Neural crest cell (in vitro differentiated cells): Measurements from ENCODE around the gene DCD. TPM values are rescaled to one million over a fixed set of nuclear protein-coding genes. Genes with fewer than 3 reads are reported as not detected.

Experiments
- DNase-seq: peaks from one replicate; pipeline ENCODE4 v3.0.0; 2021; ENCODE audit warnings: low read depth, mixed read lengths, low spot score
- H3K27ac Mint-ChIP-seq: one replicate; pipeline ENCODE4 v1.8.0; 2021; ENCODE audit warnings: mild to moderate bottlenecking, mixed read lengths; ENCODE audit not compliant: unreplicated experiment
- H3K27me3 Mint-ChIP-seq: 2 replicates; pipeline ENCODE4 v1.8.0; 2021; ENCODE audit warnings: low read depth, mild to moderate bottlenecking, mixed read lengths
- H3K36me3 Mint-ChIP-seq: 2 replicates; pipeline ENCODE4 v1.8.0; 2021; ENCODE audit warnings: low read depth, mild to moderate bottlenecking, mixed read lengths
- H3K4me1 Mint-ChIP-seq: 2 replicates; pipeline ENCODE4 v1.8.0; 2021; ENCODE audit warnings: mixed read lengths
- H3K4me3 Mint-ChIP-seq: one replicate; pipeline ENCODE4 v1.8.0; 2021; ENCODE audit warnings: mild to moderate bottlenecking, mixed read lengths
- H3K9me3 Mint-ChIP-seq: 2 replicates; pipeline ENCODE4 v1.8.0; 2021; ENCODE audit warnings: mixed read lengths
- total RNA-seq: library from RNA; stranded (reverse); gene quantifications from 2 replicates; pipeline ENCODE4 v1.2.1, GENCODE V29; 2021
- TF ChIP-seq, protein P1 (sequence below): fragments of 200-600 bp; sonication (generic); conservative IDR thresholded peaks from 2 replicates; pipeline ENCODE4 v1.5.0; 2021; ENCODE audit warnings: antibody characterized with exemption, mild to moderate bottlenecking

The DCD gene
- total RNA-seq, 1 donor from 2014 or later: not detected

GRCh38 chr12:54602661-54603060, 45.5 kb downstream of the DCD start:
- no peak for DNase-seq
- TF ChIP-seq, protein P1, sequence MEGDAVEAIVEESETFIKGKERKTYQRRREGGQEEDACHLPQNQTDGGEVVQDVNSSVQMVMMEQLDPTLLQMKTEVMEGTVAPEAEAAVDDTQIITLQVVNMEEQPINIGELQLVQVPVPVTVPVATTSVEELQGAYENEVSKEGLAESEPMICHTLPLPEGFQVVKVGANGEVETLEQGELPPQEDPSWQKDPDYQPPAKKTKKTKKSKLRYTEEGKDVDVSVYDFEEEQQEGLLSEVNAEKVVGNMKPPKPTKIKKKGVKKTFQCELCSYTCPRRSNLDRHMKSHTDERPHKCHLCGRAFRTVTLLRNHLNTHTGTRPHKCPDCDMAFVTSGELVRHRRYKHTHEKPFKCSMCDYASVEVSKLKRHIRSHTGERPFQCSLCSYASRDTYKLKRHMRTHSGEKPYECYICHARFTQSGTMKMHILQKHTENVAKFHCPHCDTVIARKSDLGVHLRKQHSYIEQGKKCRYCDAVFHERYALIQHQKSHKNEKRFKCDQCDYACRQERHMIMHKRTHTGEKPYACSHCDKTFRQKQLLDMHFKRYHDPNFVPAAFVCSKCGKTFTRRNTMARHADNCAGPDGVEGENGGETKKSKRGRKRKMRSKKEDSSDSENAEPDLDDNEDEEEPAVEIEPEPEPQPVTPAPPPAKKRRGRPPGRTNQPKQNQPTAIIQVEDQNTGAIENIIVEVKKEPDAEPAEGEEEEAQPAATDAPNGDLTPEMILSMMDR: no peak
- no peak overlapping the region for H3K27ac Mint-ChIP-seq
- H3K27me3 Mint-ChIP-seq: peaks cover 8% of the 10 kb centered on the region
- no peaks in the 10 kb centered on the region for H3K36me3 Mint-ChIP-seq
- H3K4me3 Mint-ChIP-seq: no peak overlapping the region
- no peaks in the 10 kb centered on the region for H3K9me3 Mint-ChIP-seq
- no peaks in the 10 kb centered on the region for H3K4me1 Mint-ChIP-seq

- TF ChIP-seq, protein P1: no peak
- no peaks in the 10 kb centered on the region for H3K4me1 Mint-ChIP-seq
- no peaks in the 10 kb centered on the region for H3K9me3 Mint-ChIP-seq
- no peak for DNase-seq
- H3K27me3 Mint-ChIP-seq: peaks cover under 1% of the 10 kb centered on the region
- H3K4me3 Mint-ChIP-seq: no peak overlapping the region
- H3K27ac Mint-ChIP-seq: no peak overlapping the region
- H3K36me3 Mint-ChIP-seq: no peaks in the 10 kb centered on the region
Observed at GRCh38 chr12:54601841-54602240, 46.3 kb downstream of the DCD start.

- Mint-ChIP-seq H3K27ac (peak overlapping the region; percentile 23), H3K4me1 (peaks cover 4% of the 10 kb centered on the region), H3K4me3 (no peak overlapping the region), H3K27me3 (no peaks in the 10 kb centered on the region), H3K9me3 (no peaks in the 10 kb centered on the region), H3K36me3 (no peaks in the 10 kb centered on the region)
- TF ChIP-seq, protein P1: no peak
- no peak for DNase-seq
Observed at GRCh38 chr12:54598970-54599369, 49.2 kb downstream of the DCD start.

DNA sequence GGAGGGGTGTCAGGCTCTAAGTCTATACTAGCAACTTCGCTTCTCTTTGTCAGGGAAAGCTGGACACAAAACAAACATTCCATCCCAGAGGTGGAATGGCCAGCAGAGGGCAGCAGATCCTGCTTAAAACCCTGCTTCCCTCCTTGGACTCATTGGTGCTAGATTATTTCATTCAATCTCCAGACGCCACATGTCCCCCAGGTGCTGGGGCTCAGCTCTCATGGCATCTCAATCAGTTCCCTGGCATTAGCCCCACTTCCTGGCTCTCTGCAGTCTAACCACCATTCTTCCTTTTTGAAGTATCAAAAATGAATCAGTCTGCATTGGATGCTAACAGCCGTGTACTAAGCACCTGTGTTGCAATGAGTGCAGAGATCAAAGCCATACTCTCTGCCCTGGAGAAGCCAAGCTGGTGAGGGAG, 51.6 kb downstream of the DCD start:
- no peak overlapping the region for H3K4me3 Mint-ChIP-seq
- H3K4me1 Mint-ChIP-seq: peaks cover 4% of the 10 kb centered on the region
- no peaks in the 10 kb centered on the region for H3K9me3 Mint-ChIP-seq
- H3K36me3 Mint-ChIP-seq: no peaks in the 10 kb centered on the region
- H3K27ac Mint-ChIP-seq: no peak overlapping the region
- TF ChIP-seq, protein P1: peak; percentile 87
- H3K27me3 Mint-ChIP-seq: peaks cover 3% of the 10 kb centered on the region
- DNase-seq: peak; percentile 80

DNA sequence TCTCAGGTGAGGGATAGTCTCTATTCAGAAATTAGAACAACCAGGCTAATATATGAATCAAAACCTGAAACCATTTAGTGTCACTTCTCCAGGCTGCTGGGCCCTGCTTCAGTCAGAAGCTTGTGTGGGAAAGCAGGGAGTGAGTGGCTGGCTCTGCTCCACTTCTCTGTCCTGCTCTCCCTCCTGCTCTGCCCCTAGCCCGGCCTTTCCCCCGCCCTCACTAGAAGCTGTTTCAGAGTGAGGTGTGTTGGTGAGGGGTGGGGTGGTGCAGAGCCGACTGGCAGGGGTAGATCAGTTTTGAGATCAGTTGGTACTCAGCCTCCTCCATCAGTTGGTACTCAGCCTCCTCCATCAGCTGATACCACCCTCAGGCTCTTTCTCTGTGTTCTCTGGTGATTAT, 52.7 kb downstream of the DCD start:
- H3K27ac Mint-ChIP-seq: no peak overlapping the region
- H3K4me1 Mint-ChIP-seq: peaks cover 10% of the 10 kb centered on the region
- no peaks in the 10 kb centered on the region for H3K36me3 Mint-ChIP-seq
- H3K9me3 Mint-ChIP-seq: no peaks in the 10 kb centered on the region
- TF ChIP-seq, protein P1: no peak
- peaks cover 11% of the 10 kb centered on the region for H3K27me3 Mint-ChIP-seq
- no peak for DNase-seq
- H3K4me3 Mint-ChIP-seq: no peak overlapping the region

Other genes with a start within 250 kb of the DCD start
- 20.1 and 22.0 TPM in 2 replicates for gene ITGA5, start 229.1 kb downstream of the DCD start, total RNA-seq
- gene GTSF1, start 174.8 kb downstream of the DCD start, total RNA-seq: not detected in 2 replicates
- gene NCKAP1L, start 150.6 kb downstream of the DCD start, total RNA-seq: 0.19 TPM in 1 of 2 replicates, not detected in the other
- 2.9 and 3.5 TPM in 2 replicates for gene PDE1B, start 98.8 kb downstream of the DCD start, total RNA-seq
- gene PPP1R1A, start 59.7 kb downstream of the DCD start, total RNA-seq: 9.1 and 10.3 TPM in 2 replicates
- not detected in 2 replicates for gene LACRT, start 13.5 kb downstream of the DCD start, total RNA-seq
- not detected in 2 replicates for gene MUCL1, start 206.2 kb upstream of the DCD start, total RNA-seq